ENCODE results near the gene GSAP.

Gene GSAP

DNA sequence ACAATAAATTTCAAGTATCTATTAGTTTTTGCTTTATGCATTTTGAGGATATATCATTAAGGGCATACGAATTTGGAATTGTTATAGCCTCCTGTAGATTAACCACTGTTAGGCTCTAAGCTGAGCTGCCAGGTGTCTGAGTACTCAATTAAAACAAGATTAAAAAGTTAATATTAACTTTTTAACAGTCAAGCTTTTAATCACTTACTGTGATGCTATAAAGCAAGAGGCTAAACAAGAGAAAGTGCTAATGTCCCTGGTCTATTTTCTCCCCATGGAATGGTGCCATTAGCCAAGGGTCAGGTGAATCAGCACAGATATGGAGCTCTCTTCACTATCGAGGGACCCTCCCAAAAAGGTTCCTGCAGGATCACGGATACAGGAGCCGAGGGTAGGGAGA lies 9.7 kb downstream of the GSAP start:
- DNase-seq: no peak

GRCh38 chr7:77404641-77405040 lies 11.5 kb downstream of the GSAP start:
- DNase-seq: no peak

GRCh38 chr7:77403957-77404356 lies 12.2 kb downstream of the GSAP start:
- DNase-seq: no peak

GRCh38 chr7:77402818-77403217 lies 13.3 kb downstream of the GSAP start:
- DNase-seq: no peak

- no peak for DNase-seq
These were observed 15.1 kb downstream of the GSAP start for GRCh38 chr7:77401002-77401401.

DNA sequence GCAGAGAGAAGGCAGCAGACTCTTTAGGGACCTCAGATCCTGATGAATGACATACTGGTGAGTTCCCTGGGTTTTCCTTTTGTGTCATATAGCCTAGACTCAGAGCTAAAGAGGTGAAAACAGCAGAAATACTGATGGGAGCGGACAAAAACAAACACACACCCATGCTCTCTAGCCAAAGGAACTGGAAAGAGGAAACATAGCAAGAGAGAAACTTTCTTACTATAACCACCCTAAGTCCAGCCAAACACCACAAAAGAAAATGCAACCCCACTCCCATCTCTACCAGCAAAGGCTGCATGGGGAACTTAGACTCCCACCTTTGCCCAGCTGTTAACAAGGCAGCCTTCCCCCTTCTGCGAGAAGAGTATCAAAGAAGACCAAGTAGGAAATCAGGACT lies 16.3 kb downstream of the GSAP start:
- DNase-seq: no peak

GRCh38 chr7:77396894-77397547 lies 19.1 kb downstream of the GSAP start:
- DNase-seq: no peak

GRCh38 chr7:77395626-77396025 lies 20.5 kb downstream of the GSAP start:
- no peak for DNase-seq

DNA sequence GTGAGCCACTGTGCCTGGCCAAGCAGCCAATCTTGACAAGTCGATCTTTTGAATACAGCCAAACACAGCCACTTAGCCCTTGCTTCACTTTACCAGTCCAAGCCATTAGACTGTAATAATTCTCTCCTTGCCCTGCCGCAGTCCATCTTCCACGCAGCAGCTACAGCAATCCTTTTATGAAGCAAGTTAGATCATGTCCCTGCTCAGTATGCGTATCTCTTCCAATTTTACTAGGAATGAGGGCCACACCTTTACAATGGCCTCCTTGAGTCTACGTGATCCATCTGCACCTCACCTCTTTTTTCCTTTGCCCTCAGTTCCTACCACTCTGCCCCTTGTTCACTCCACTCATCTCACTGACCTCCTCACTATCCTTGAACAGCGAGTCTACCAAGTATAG lies 22.2 kb downstream of the GSAP start:
- no peak for DNase-seq

- no peak for DNase-seq
These were observed 22.9 kb downstream of the GSAP start for GRCh38 chr7:77393261-77393660.

- no peak for DNase-seq
These were observed 24.9 kb downstream of the GSAP start for GRCh38 chr7:77391230-77391629.

DNA sequence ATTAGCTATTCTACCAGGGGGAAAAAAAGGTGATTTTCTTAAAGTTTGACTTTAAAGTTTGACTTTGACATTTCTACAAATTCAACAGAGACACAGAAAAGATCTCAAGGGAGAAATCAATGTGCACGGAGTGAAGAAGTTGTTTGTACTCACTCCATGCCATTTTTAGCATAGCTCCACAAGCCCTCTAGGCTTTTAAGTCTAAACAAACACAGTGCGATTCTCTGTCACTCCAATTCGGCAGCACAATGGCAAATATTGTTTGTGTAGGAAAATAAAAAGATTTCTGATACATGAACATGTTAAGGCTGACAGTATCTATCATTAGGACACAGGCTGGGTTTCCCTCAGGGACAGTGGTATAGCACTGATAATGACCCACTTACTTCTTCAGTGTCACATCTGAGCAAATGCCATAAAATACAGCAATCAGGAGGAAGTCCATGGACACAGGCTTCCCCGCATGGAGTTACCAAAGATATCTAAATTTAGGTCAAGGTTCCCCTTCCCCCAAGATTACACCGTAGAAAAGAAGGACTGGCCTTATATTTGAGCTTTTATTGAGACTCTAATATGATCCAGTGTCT lies 28.0 kb downstream of the GSAP start:
- DNase-seq: no peak

DNA sequence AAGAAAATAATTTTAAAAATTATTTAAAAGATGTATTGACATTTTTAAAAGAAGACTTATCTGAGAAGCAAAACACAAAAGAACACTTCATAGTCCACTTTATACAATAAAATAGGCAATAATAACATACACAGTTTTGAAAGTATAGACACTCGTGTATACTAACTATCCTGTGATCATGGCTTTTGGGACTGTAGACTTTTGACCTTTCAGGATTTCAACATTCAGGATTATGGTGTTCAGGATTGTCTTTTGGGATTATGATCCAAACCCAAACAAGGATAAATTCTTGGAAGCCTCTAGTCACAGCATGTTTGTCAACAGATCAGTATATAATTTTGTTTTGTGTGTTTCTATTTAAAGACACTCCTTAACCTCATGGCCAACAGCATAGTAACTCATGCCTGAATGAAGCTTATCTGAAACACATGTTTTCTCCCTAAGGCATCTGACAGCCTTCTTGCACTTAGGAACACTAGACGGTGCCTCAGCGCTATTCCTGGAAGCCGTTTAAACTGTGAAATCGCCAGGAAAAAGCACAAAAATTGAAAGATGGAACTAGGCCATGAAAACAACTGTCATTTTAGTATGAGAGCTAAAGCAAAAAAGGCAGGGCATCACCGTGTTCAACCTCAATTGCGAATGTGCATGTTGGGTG lies 29.9 kb downstream of the GSAP start:
- DNase-seq: no peak

DNA sequence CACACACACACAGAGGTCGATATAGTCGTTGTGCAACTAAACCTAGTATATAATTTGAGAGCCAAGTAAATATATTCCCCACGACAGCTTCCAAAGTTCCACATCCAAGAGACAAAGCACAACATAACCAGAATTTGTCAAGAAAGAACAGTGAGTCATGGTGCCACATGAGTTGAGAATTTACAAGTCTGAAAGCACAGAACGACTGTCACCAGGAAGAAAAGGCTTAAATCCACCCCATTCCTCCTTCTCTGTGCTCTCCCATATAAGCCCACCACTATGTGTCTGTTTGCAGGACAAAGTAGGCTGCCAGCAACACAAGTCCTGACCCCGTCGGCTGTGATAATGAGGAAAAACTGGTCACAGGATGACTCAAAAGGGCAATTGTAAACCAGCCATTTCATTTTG lies 32.8 kb downstream of the GSAP start:
- no peak for DNase-seq

- no peak for DNase-seq
These were observed 33.6 kb downstream of the GSAP start for GRCh38 chr7:77382532-77382931.

- DNase-seq: no peak
These were observed 37.6 kb downstream of the GSAP start for GRCh38 chr7:77378584-77378983.

GRCh38 chr7:77370606-77371005 lies 45.5 kb downstream of the GSAP start:
- DNase-seq: no peak

DNA sequence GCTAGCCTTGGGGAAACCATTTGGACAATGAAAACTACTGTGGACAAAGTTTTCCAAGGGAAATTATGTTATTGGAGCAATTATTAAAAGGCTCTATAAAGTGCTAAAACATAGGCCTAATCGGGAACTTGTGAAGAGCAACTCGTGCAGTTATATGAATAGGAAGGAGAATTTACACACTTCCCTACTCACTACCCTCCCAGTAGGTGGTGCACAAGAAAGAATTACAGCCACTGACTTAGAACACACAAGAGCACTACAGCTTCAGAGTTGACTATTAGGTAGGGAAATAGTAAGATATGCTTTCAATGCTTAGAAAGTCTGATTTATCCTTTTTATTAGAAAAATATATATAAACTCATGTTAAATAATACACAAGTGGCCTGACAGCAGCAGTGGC lies 47.2 kb downstream of the GSAP start:
- DNase-seq: no peak

DNA sequence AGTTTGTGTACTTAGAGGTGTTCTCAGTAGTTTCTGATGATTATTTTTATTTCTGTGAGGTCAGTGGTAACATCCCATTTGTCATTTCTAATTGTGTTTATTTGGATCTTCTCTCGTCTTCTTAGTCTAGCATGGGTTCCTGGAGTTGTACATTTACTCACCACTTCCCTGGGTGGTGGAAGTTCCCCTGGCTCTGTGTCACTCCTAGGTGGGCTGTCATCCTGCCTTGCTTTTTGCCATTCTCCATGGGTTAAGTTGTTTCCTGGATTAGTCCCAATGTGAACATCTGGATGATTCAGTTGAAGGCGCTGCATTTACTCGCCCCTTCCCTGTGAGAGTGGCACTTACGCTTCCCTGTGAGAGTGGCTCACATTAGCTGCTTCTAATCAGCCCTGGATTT lies 48.2 kb downstream of the GSAP start:
- DNase-seq: no peak

DNA sequence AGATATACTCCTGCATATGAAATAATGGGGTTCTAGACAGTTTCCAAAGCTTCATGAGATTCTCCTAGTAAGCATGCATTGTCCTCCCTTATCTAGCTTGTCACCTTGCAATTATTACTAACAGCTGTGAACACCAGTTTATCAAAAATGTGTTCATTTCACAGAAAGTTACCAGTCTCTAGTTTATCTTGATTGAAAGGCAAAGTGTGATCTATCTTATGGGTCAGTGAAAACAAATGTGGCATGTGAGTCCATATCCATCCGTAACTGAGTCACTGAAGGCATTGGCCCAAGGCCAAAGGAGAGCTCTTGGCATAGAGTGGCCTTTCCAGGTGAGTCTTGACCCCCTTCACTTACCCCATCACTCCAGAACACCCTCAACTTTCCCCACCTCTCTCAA lies 53.2 kb downstream of the GSAP start:
- DNase-seq: no peak

DNA sequence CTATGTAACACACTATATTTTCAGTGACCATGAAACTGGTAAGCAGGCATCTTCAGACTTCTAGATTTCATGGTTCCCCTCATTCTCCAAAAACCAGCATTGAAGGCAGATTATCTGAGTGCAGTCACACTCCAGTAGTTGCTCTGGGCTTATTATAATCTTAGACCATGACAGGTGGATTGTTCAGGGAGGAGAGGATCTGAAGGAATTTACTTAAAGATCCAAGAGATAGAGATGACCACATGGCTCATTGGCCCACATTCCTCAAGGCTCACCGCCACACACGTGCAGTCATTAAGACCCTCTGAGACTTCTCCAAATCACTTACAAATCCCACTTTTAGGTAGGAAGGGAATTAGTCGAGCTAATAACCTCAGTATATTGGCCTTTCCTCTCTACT lies 55.2 kb downstream of the GSAP start:
- no peak for DNase-seq

GRCh38 chr7:77360104-77360503 lies 56.0 kb downstream of the GSAP start:
- no peak for DNase-seq

GRCh38 chr7:77359599-77359998 lies 56.5 kb downstream of the GSAP start:
- DNase-seq: no peak

- no peak for DNase-seq
These were observed 61.2 kb downstream of the GSAP start for GRCh38 chr7:77354914-77355313.

- no peak for DNase-seq
These were observed 61.7 kb downstream of the GSAP start for GRCh38 chr7:77354484-77354883.

Data from NCI-H2081 treated with DMSO at 0.1 percent for 48 hours (cell line).